ENCODE results near the gene PPTC7. TPM values are rescaled to one million over a fixed set of nuclear protein-coding genes. Genes with fewer than 3 reads are reported as not detected.
A peak's percentile ranks its signal among the peaks of the same experiment; 100 is the strongest.

Gene PPTC7
- total RNA-seq, 2 experiments from 2014 or later, result 31.5 to 31.8 TPM

DNA sequence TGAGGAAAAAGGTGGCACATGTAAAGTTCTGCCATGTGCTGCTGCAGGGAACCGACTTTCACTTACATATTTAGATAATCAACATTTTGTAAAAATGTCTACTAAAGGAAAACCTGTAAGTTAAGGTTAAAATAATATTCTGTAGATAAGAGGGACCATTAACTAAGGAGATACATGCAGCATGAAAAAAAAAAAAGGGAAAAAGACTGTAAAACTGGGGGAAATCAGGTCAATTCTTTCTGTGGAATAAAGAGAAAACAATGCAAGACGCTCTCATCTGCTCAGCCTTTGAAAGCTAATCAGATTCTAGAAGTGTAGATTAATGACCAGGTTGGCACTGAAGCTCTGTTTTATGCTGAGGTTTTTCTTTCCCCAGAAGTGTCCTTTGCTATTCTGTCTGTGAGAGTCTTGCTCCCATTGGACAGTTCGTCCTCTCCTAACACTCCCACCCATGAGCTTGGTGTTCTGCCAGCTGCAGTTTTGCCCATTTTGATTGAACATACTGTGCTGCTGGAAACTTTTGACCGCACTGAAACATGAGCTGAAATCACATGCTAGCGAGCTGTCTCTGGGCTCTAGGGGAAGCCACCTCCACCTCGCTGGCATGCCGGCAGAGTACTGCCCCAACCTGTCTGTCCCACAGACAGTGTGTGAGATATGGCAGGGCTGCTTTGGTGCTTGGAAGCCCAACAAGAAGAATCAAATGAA, 39.7 kb downstream of the PPTC7 start:
- H3K9me3 Mint-ChIP-seq, result no peaks in the 10 kb centered on the region
- ChIA-PET CTCF (interaction anchor here (0.7 to 2.9 kb wide), 8 partner anchors 9 to 112 kb away, joined by 3 to 9 read pairs (median 4); partner anchors contain the start of gene FAM216A), POLR2A (interaction anchor here (1.1 to 1.4 kb wide), 3 partner anchors 21 to 93 kb away, joined by 3 to 6 read pairs (median 3); partner anchors contain the start of gene ARPC3)
- H3K27me3 Mint-ChIP-seq, result no peaks in the 10 kb centered on the region
- no peak overlapping the region for H3K4me3 Mint-ChIP-seq
- peaks cover 59% of the 10 kb centered on the region for H3K36me3 Mint-ChIP-seq (ENCODE audit: low read depth)
- DNase-seq, result no peak
- peak overlapping the region; percentile 30 for H3K27ac Mint-ChIP-seq
- peaks cover 37% of the 10 kb centered on the region for H3K4me1 Mint-ChIP-seq

GRCh38 chr12:110540048-110540447, 43.1 kb downstream of the PPTC7 start:
- H3K4me3 Mint-ChIP-seq, result no peak overlapping the region
- H3K36me3 Mint-ChIP-seq (ENCODE audit: low read depth), result peaks cover 60% of the 10 kb centered on the region
- no peak overlapping the region for H3K27ac Mint-ChIP-seq
- peaks cover 26% of the 10 kb centered on the region for H3K4me1 Mint-ChIP-seq
- no peak for DNase-seq
- H3K9me3 Mint-ChIP-seq, result no peaks in the 10 kb centered on the region
- H3K27me3 Mint-ChIP-seq, result no peaks in the 10 kb centered on the region
- ChIA-PET POLR2A (interaction anchor here (1.1 kb wide), 1 partner anchor 11 kb away, joined by 3 read pairs; no protein-coding TSS in a partner anchor), CTCF (interaction anchor here (1.5 kb wide), 1 partner anchor 90 kb away, joined by 3 read pairs; the partner anchor contains the start of gene ARPC3)

- no peak overlapping the region for H3K4me3 Mint-ChIP-seq
- H3K27ac Mint-ChIP-seq, result no peak overlapping the region
Observed at GRCh38 chr12:110538869-110539622, 44.1 kb downstream of the PPTC7 start.

DNA sequence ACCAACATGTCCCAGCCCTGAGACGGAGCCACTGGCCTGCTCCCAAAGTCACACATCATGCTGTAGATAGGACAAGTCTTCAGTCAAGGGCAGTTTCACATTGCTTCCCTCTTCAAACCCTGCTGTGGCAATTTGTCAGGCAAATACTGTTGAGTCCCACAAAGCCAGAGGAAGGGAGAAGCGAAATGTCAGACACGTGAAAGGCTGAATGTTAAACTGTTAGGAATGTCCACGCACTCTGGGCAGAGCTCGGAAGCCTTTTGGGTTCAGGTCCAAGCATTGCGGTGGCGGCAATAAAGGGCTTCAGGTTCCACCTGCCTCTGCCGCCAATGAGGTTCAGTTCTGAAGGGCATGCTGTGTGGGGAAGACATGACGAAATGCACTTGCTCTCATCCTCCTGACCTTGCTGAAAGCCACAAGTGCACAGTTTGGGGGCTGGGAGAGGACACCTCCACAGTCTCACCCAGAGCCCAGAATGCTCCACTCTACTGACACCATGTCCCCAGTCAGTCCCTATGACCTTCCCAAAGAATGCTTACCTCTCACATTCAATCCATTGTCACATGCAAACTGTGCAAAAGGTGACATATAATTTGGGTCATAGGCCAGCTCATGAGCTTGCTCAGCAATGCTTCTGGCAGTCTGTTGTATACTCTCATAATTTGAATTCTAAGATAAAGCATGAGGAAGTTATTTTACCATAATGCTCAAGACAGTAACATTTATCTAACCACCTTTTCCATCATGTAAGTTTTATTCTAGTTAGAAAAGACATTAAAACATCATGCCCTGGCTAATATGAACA, 45.3 kb downstream of the PPTC7 start:
- Mint-ChIP-seq H3K4me3 (no peak overlapping the region), H3K9me3 (no peaks in the 10 kb centered on the region), H3K27ac (no peak overlapping the region), H3K27me3 (no peaks in the 10 kb centered on the region), H3K36me3 (ENCODE audit: low read depth) (peaks cover 55% of the 10 kb centered on the region), H3K4me1 (peaks cover 16% of the 10 kb centered on the region)
- POLR2A ChIA-PET, result interaction anchor here (0.8 to 1.0 kb wide), 3 partner anchors 28 to 106 kb away, joined by 3 to 4 read pairs (median 3); no protein-coding TSS in a partner anchor
- CTCF ChIA-PET, result interaction anchor here (0.6 to 1.7 kb wide), 5 partner anchors 10 to 63 kb away, joined by 3 read pairs; no protein-coding TSS in a partner anchor
- no peak for DNase-seq

More at GRCh38 chr12:110538869-110539622, 44.1 kb downstream of the PPTC7 start:
- no peak for DNase-seq
- Mint-ChIP-seq H3K27me3 (no peaks in the 10 kb centered on the region), H3K36me3 (ENCODE audit: low read depth) (peaks cover 62% of the 10 kb centered on the region), H3K4me1 (peaks cover 25% of the 10 kb centered on the region), H3K9me3 (no peaks in the 10 kb centered on the region)
- POLR2A ChIA-PET, result interaction anchor here (1.0 to 1.1 kb wide), 2 partner anchors 10 to 108 kb away, joined by 3 read pairs; no protein-coding TSS in a partner anchor
- CTCF ChIA-PET, result interaction anchor here (0.6 to 1.7 kb wide), 6 partner anchors 11 to 106 kb away, joined by 3 to 5 read pairs (median 3); partner anchors contain the start of gene ARPC3

- no peaks in the 10 kb centered on the region for H3K9me3 Mint-ChIP-seq
- POLR2A ChIA-PET, result interaction anchor here (0.8 to 0.9 kb wide), 2 partner anchors 27 to 63 kb away, joined by 3 to 4 read pairs; no protein-coding TSS in a partner anchor
- no peak for DNase-seq
- no peaks in the 10 kb centered on the region for H3K27me3 Mint-ChIP-seq
- H3K27ac Mint-ChIP-seq, result no peak overlapping the region
- CTCF ChIA-PET, result interaction anchor here (0.7 to 1.7 kb wide), 3 partner anchors 9 to 64 kb away, joined by 3 read pairs; no protein-coding TSS in a partner anchor
- H3K4me1 Mint-ChIP-seq, result peaks cover 16% of the 10 kb centered on the region
- H3K36me3 Mint-ChIP-seq (ENCODE audit: low read depth), result peaks cover 52% of the 10 kb centered on the region
- H3K4me3 Mint-ChIP-seq, result no peak overlapping the region
Observed at GRCh38 chr12:110536834-110537604, 46.1 kb downstream of the PPTC7 start.

- no peak overlapping the region for H3K27ac Mint-ChIP-seq
- no peak overlapping the region for H3K4me3 Mint-ChIP-seq
- DNase-seq, result no peak
- H3K36me3 Mint-ChIP-seq (ENCODE audit: low read depth), result peaks cover 63% of the 10 kb centered on the region
- ChIA-PET POLR2A (interaction anchor here (0.6 kb wide), 2 partner anchors 95 to 317 kb away, joined by 3 to 4 read pairs; no protein-coding TSS in a partner anchor), CTCF (interaction anchor here (2.4 kb wide), 1 partner anchor 67 kb away, joined by 13 read pairs; no protein-coding TSS in a partner anchor)
- no peaks in the 10 kb centered on the region for H3K9me3 Mint-ChIP-seq
- H3K4me1 Mint-ChIP-seq, result peaks cover 21% of the 10 kb centered on the region
- no peaks in the 10 kb centered on the region for H3K27me3 Mint-ChIP-seq
Observed at GRCh38 chr12:110534811-110535210, 48.3 kb downstream of the PPTC7 start.

DNA sequence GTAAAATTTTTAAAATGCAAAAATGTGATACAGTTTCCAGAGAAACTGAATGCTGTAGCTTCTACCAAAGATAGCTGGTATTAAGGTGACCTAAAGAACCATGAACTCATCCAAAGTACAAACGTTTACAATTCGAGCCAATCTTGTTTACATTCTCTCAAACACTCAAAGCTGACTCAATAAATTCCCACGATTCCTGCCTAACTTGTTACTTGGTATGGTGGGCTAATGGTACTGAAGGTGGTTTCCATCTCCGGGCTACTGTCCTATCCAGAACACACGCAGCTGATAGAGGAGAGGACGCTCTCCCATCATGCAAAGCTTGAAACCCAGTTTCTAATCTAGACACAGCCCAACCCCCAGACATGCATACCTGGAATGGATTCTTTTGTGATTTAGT, 49.5 kb downstream of the PPTC7 start:
- no peak for DNase-seq
- no peaks in the 10 kb centered on the region for H3K9me3 Mint-ChIP-seq
- no peak overlapping the region for H3K27ac Mint-ChIP-seq
- peaks cover 58% of the 10 kb centered on the region for H3K36me3 Mint-ChIP-seq (ENCODE audit: low read depth)
- H3K4me3 Mint-ChIP-seq, result no peak overlapping the region
- CTCF ChIA-PET, result interaction anchor here (0.7 to 2.4 kb wide), 7 partner anchors 20 to 200 kb away, joined by 3 to 13 read pairs (median 4); partner anchors contain the start of genes FAM216A and GPN3
- peaks cover 17% of the 10 kb centered on the region for H3K4me1 Mint-ChIP-seq
- POLR2A ChIA-PET, result interaction anchor here (1.6 kb wide), 1 partner anchor 9 kb away, joined by 3 read pairs; no protein-coding TSS in a partner anchor
- H3K27me3 Mint-ChIP-seq, result no peaks in the 10 kb centered on the region

GRCh38 chr12:110532644-110533043, 50.5 kb downstream of the PPTC7 start:
- H3K36me3 Mint-ChIP-seq (ENCODE audit: low read depth), result peaks cover 49% of the 10 kb centered on the region
- H3K9me3 Mint-ChIP-seq, result no peaks in the 10 kb centered on the region
- no peak for DNase-seq
- H3K4me3 Mint-ChIP-seq, result no peak overlapping the region
- peaks cover 17% of the 10 kb centered on the region for H3K4me1 Mint-ChIP-seq
- ChIA-PET CTCF (interaction anchor here (0.7 to 2.4 kb wide), 7 partner anchors 13 to 82 kb away, joined by 3 to 13 read pairs (median 5); partner anchors contain the start of genes ARPC3, FAM216A and GPN3), POLR2A (interaction anchor here (1.6 kb wide), 1 partner anchor 8 kb away, joined by 3 read pairs; no protein-coding TSS in a partner anchor)
- H3K27ac Mint-ChIP-seq, result no peak overlapping the region
- H3K27me3 Mint-ChIP-seq, result no peaks in the 10 kb centered on the region

GRCh38 chr12:110531741-110532333, 51.3 kb downstream of the PPTC7 start:
- no peak overlapping the region for H3K27ac Mint-ChIP-seq
- no peaks in the 10 kb centered on the region for H3K27me3 Mint-ChIP-seq
- no peaks in the 10 kb centered on the region for H3K9me3 Mint-ChIP-seq
- DNase-seq, result no peak
- H3K4me1 Mint-ChIP-seq, result peaks cover 17% of the 10 kb centered on the region
- ChIA-PET CTCF (interaction anchor here (0.6 to 2.1 kb wide), 8 partner anchors 11 to 82 kb away, joined by 3 to 7 read pairs (median 4); partner anchors contain the start of genes ARPC3 and FAM216A), POLR2A (interaction anchor here (0.6 to 0.9 kb wide), 2 partner anchors 19 to 64 kb away, joined by 3 read pairs; partner anchors contain the start of genes FAM216A and GPN3)
- no peak overlapping the region for H3K4me3 Mint-ChIP-seq
- H3K36me3 Mint-ChIP-seq (ENCODE audit: low read depth), result peaks cover 42% of the 10 kb centered on the region

DNA sequence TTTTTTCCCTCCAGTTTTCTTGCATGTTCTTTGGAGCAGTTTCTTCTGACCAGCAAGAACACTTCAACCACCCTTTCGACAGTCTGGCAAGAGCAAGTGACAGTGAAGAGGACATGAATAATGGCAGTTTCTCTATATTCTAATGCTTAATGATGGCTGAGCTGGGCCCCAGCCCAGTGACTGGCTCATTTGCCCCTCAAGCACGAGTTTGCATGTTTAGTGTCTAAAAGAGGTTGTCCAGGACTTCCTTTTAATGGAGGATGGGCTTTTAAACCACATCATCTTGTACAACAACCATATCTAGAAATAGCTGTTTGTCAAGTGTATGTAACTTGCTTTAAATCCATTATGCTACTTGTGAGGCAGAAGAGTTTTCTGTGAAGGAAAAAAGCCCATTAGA, 52.6 kb downstream of the PPTC7 start:
- ChIA-PET POLR2A (no interaction called here), CTCF (no interaction called here)
- Mint-ChIP-seq H3K27me3 (no peaks in the 10 kb centered on the region), H3K4me1 (peaks cover 17% of the 10 kb centered on the region), H3K9me3 (no peaks in the 10 kb centered on the region), H3K4me3 (no peak overlapping the region), H3K36me3 (ENCODE audit: low read depth) (peaks cover 35% of the 10 kb centered on the region), H3K27ac (no peak overlapping the region)
- no peak for DNase-seq
